GM20000 (cell line): ENCODE data around the gene CDC42EP2.

Experiments used
- DNase-seq: peaks from one replicate; pipeline ENCODE4 v3.0.0; 2012; ENCODE audit warnings: low spot score
- CTCF ChIP-seq: IDR thresholded peaks from 2 replicates; pipeline ENCODE4 v1.5.1; 2012; ENCODE audit warnings: mild to moderate bottlenecking, control low read depth; ENCODE audit errors: extremely low read depth, missing control alignments

CDC42EP2 gene

GRCh38 chr11:65298655-65299179 is 15.9 kb upstream of the CDC42EP2 start:
- no peak for TF ChIP-seq CTCF
- DNase-seq: no peak

- no peak for TF ChIP-seq CTCF
- DNase-seq: no peak
Measured at GRCh38 chr11:65300621-65301275, 13.9 kb upstream of the CDC42EP2 start.

- TF ChIP-seq CTCF: no peak
- no peak for DNase-seq
Measured at GRCh38 chr11:65301491-65302329, 13.0 kb upstream of the CDC42EP2 start.

GRCh38 chr11:65303555-65303954 is 11.1 kb upstream of the CDC42EP2 start:
- no peak for TF ChIP-seq CTCF
- DNase-seq: no peak

- TF ChIP-seq CTCF: no peak
- no peak for DNase-seq
Measured at GRCh38 chr11:65304110-65304509, 10.6 kb upstream of the CDC42EP2 start.

GRCh38 chr11:65304613-65305012 is 10.1 kb upstream of the CDC42EP2 start:
- no peak for DNase-seq
- no peak for TF ChIP-seq CTCF
